Activated T-helper 17 cell treated with anti-CD3 and anti-CD28 coated beads, Interleukin-2, amount 50 U/mL, for 72 hours (primary cell): ENCODE measurements around the gene FBXW4. TPM values are rescaled to one million over a fixed set of nuclear protein-coding genes. Genes with fewer than 3 reads are reported as not detected.
A peak's percentile ranks its signal among the peaks of the same experiment; 100 is the strongest.
"Not testable (repeated sequence)": the region's sequence is repeated elsewhere in the genome, so short reads cannot be mapped to it uniquely, and the experiment has no call there.

Source experiments
- ATAC-seq: fragments of 150-1000 bp; cut with Tn5 transposase; replicated peaks from 2 replicates; pipeline ENCODE4 v1.10.0; 2021; ENCODE audit warnings: mild to moderate bottlenecking, moderate library complexity
- H3K27ac Mint-ChIP-seq: one replicate; pipeline ENCODE4 v1.8.0; 2022; ENCODE audit warnings: mixed read lengths
- H3K27me3 Mint-ChIP-seq: one replicate; pipeline ENCODE4 v1.8.0; 2022; ENCODE audit warnings: mixed read lengths
- H3K36me3 Mint-ChIP-seq: one replicate; pipeline ENCODE4 v1.8.0; 2022; ENCODE audit warnings: low read depth, mild to moderate bottlenecking, mixed read lengths
- H3K4me1 Mint-ChIP-seq: one replicate; pipeline ENCODE4 v1.8.0; 2022; ENCODE audit warnings: mixed read lengths
- H3K4me3 Mint-ChIP-seq: one replicate; pipeline ENCODE4 v1.8.0; 2022; ENCODE audit warnings: mild to moderate bottlenecking, mixed read lengths
- H3K9me3 Mint-ChIP-seq: one replicate; pipeline ENCODE4 v1.8.0; 2022; ENCODE audit warnings: mixed read lengths
- total RNA-seq, 2 donors: library from RNA; stranded (reverse); gene quantifications; one replicate each; pipeline ENCODE4 v1.2.3, GENCODE V29; 2022

FBXW4 gene
- total RNA-seq, 2 donors from 2014 or later: 37.1 to 41.6 TPM

- no peak overlapping the region for H3K27ac Mint-ChIP-seq
- peaks cover 3% of the 10 kb centered on the region for H3K4me1 Mint-ChIP-seq
- no peaks in the 10 kb centered on the region for H3K27me3 Mint-ChIP-seq
- no peak for ATAC-seq
- H3K36me3 Mint-ChIP-seq: peaks cover 71% of the 10 kb centered on the region
- H3K4me3 Mint-ChIP-seq: no peak overlapping the region
- no peaks in the 10 kb centered on the region for H3K9me3 Mint-ChIP-seq
Observed at GRCh38 chr10:101656890-101657289, 38.1 kb downstream of the FBXW4 start.

GRCh38 chr10:101655570-101655969, 39.4 kb downstream of the FBXW4 start:
- Mint-ChIP-seq H3K4me3 (no peak overlapping the region), H3K36me3 (peaks cover 57% of the 10 kb centered on the region), H3K4me1 (peaks cover 3% of the 10 kb centered on the region), H3K27me3 (no peaks in the 10 kb centered on the region), H3K27ac (no peak overlapping the region), H3K9me3 (no peaks in the 10 kb centered on the region)
- no peak for ATAC-seq

DNA sequence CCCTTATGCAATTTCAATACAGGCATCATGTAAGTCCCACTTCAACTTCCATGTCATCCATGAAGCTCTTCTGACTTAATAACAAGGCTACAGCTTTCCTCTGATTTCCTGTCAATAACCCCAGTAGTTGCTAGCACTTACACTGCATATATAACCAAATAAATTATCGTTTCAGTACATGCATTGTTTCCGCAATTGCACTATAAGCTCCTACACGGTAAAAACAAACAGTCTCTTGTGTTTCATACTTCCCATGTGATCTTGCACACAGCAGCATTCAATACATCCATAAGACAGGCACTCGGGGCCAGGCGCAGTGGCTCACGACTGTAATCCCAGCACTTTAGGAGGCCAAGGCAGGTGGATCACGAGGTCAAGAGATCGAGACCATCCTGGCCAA, 41.4 kb downstream of the FBXW4 start:
- ATAC-seq: no peak
- peaks cover 54% of the 10 kb centered on the region for H3K36me3 Mint-ChIP-seq
- no peak overlapping the region for H3K27ac Mint-ChIP-seq
- H3K27me3 Mint-ChIP-seq: no peaks in the 10 kb centered on the region
- H3K4me3 Mint-ChIP-seq: no peak overlapping the region
- H3K4me1 Mint-ChIP-seq: peaks cover 3% of the 10 kb centered on the region
- no peaks in the 10 kb centered on the region for H3K9me3 Mint-ChIP-seq

GRCh38 chr10:101651336-101651735, 43.6 kb downstream of the FBXW4 start:
- no peaks in the 10 kb centered on the region for H3K9me3 Mint-ChIP-seq
- ATAC-seq: no peak
- H3K36me3 Mint-ChIP-seq: peaks cover 48% of the 10 kb centered on the region
- no peaks in the 10 kb centered on the region for H3K27me3 Mint-ChIP-seq
- H3K27ac Mint-ChIP-seq: no peak overlapping the region
- peaks cover 2% of the 10 kb centered on the region for H3K4me1 Mint-ChIP-seq
- no peak overlapping the region for H3K4me3 Mint-ChIP-seq

DNA sequence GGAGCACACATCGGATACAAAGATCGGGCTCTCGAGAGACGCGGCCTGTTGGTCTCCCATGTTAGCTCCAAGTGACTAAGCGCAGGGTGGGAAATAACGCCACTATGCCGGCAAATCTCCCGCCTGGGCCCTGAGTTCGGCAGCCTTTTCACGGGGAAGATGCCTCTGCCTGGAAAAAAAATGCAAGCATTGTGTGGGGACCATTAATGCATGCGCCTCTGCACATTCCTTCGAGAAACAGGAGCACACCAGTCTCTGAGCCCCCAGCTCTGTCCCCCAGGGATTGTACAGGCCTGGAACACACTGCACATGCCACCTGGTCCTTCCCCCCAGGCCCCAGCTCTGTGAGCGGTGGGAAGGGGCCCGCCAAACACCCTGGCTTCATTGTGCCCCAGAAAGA, 44.1 kb downstream of the FBXW4 start:
- ATAC-seq: no peak
- Mint-ChIP-seq H3K9me3 (no peaks in the 10 kb centered on the region), H3K4me1 (no peaks in the 10 kb centered on the region), H3K27ac (no peak overlapping the region), H3K27me3 (no peaks in the 10 kb centered on the region), H3K4me3 (no peak overlapping the region), H3K36me3 (peaks cover 44% of the 10 kb centered on the region)

DNA sequence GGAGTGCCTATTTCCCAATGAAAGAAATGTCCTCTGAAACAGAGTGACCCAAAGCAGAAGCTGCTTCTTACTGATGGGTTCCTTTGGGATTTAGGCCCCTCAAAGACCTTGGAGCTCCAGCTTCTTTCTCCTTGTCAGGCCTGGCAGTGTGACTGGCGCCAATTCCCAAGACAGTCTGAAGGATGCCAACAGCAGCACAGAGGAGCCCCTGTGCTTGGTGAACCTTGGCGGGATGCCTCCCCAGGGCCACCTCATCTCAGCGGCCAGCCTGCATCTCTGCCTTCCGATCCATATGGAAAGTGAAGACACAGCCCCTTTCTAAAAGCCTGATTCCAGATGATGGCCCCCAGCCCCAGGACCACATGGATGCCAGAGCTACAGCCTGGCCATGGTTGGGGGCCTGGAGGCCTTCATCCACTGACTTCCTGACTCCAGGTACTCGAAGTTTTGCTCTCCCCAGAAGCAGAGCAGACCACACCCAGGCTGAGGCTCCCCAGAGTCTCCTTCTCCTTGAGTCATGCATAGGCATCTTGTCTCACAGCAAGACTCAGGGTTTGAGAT, 45.4 kb downstream of the FBXW4 start:
- ATAC-seq: no peak
- Mint-ChIP-seq H3K9me3 (no peaks in the 10 kb centered on the region), H3K36me3 (peaks cover 40% of the 10 kb centered on the region), H3K27me3 (no peaks in the 10 kb centered on the region), H3K4me1 (peaks cover 6% of the 10 kb centered on the region), H3K27ac (peak overlapping the region; percentile 63), H3K4me3 (no peak overlapping the region)

- ATAC-seq: no peak
- no peaks in the 10 kb centered on the region for H3K9me3 Mint-ChIP-seq
- H3K27me3 Mint-ChIP-seq: no peaks in the 10 kb centered on the region
- H3K4me1 Mint-ChIP-seq: peaks cover 6% of the 10 kb centered on the region
- H3K27ac Mint-ChIP-seq: peak overlapping the region; percentile 15
- no peak overlapping the region for H3K4me3 Mint-ChIP-seq
- H3K36me3 Mint-ChIP-seq: peaks cover 44% of the 10 kb centered on the region
Observed at GRCh38 chr10:101647255-101647654, 47.7 kb downstream of the FBXW4 start.

- H3K9me3 Mint-ChIP-seq: no peaks in the 10 kb centered on the region
- H3K4me3 Mint-ChIP-seq: no peak overlapping the region
- no peak for ATAC-seq
- H3K4me1 Mint-ChIP-seq: peaks cover 6% of the 10 kb centered on the region
- H3K36me3 Mint-ChIP-seq: peaks cover 50% of the 10 kb centered on the region
- no peak overlapping the region for H3K27ac Mint-ChIP-seq
- H3K27me3 Mint-ChIP-seq: no peaks in the 10 kb centered on the region
Observed at GRCh38 chr10:101646364-101646763, 48.6 kb downstream of the FBXW4 start.

- Mint-ChIP-seq H3K27ac (peak overlapping the region; percentile 76), H3K27me3 (no peaks in the 10 kb centered on the region), H3K9me3 (no peaks in the 10 kb centered on the region), H3K36me3 (peaks cover 53% of the 10 kb centered on the region), H3K4me1 (peaks cover 6% of the 10 kb centered on the region), H3K4me3 (no peak overlapping the region)
- ATAC-seq: no peak
Observed at GRCh38 chr10:101645659-101646058, 49.3 kb downstream of the FBXW4 start.

DNA sequence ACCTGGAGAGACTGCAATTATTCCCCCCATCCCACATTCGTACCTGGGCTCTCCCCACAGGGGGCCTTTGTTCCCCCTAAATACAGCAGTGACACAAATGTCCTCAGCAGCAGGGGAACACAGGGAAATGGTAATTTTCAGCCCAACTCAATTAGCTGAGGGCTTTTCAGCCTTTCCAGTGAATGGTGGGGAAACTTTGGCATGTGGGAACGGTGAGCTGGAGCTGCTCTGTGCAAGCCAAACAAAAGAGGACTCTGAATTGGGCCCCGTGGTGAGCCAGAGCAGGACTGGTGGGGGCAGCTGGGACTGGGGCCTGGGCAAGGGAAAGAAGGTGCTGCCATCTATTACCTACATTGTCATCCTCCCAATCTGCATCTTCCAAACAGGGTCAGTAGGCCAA, 51.0 kb downstream of the FBXW4 start:
- Mint-ChIP-seq H3K4me3 (no peak overlapping the region), H3K27me3 (no peaks in the 10 kb centered on the region), H3K9me3 (no peaks in the 10 kb centered on the region), H3K36me3 (peaks cover 54% of the 10 kb centered on the region), H3K4me1 (peaks cover 6% of the 10 kb centered on the region), H3K27ac (peak overlapping the region; percentile 48)
- no peak for ATAC-seq

GRCh38 chr10:101643546-101643945, 51.4 kb downstream of the FBXW4 start:
- Mint-ChIP-seq H3K36me3 (peaks cover 51% of the 10 kb centered on the region), H3K27ac (no peak overlapping the region), H3K4me1 (peaks cover 6% of the 10 kb centered on the region), H3K27me3 (no peaks in the 10 kb centered on the region), H3K9me3 (no peaks in the 10 kb centered on the region), H3K4me3 (no peak overlapping the region)
- ATAC-seq: no peak

GRCh38 chr10:101639141-101639900, 55.6 kb downstream of the FBXW4 start:
- Mint-ChIP-seq H3K27me3 (no peaks in the 10 kb centered on the region), H3K4me1 (no peaks in the 10 kb centered on the region), H3K36me3 (peaks cover 60% of the 10 kb centered on the region), H3K27ac (peak overlapping the region; percentile 17), H3K4me3 (no peak overlapping the region), H3K9me3 (no peaks in the 10 kb centered on the region)
- ATAC-seq: no peak

GRCh38 chr10:101633510-101633909, 61.5 kb downstream of the FBXW4 start:
- Mint-ChIP-seq H3K4me1 (peaks cover 13% of the 10 kb centered on the region), H3K36me3 (peaks cover 66% of the 10 kb centered on the region)
- not testable (repeated sequence) for H3K27me3 Mint-ChIP-seq, H3K9me3 Mint-ChIP-seq, H3K4me3 Mint-ChIP-seq, ATAC-seq, H3K27ac Mint-ChIP-seq

DNA sequence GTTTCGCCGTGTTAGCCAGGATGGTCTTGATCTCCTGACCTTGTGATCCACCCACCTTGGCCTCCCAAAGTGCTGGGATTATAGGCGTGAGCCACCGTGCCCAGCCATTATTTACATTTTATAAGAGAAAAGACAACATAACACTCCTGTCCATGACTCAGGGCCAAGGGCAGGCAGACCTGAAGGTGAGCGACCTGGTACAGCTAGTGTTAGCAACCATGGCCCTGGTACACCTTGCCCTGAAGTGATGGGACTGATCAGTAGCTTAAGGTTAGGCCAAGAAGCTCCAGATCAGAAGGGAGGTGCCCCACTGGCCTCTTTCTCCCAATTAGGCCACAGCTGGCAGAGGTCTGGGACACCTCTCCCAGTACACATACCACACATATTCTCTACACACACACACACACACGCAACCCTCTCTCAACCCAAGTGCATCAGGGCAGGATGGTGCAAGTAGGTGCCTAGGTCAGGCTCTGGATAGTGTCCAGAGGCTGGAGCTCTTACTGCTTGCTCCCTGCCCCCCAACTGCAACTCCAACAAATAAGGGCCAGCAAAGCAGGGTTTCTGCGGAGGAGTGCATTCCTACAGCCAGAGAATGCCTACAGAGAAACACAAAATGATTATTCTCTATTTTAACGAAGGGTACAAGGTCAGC, 63.0 kb downstream of the FBXW4 start:
- no peak overlapping the region for H3K4me3 Mint-ChIP-seq
- H3K4me1 Mint-ChIP-seq: peaks cover 17% of the 10 kb centered on the region
- ATAC-seq: no peak
- H3K27me3 Mint-ChIP-seq: no peaks in the 10 kb centered on the region
- H3K36me3 Mint-ChIP-seq: peaks cover 53% of the 10 kb centered on the region
- H3K9me3 Mint-ChIP-seq: no peaks in the 10 kb centered on the region
- peak overlapping the region; percentile 61 for H3K27ac Mint-ChIP-seq

- Mint-ChIP-seq H3K36me3 (peaks cover 42% of the 10 kb centered on the region), H3K27ac (no peak overlapping the region)
Observed at GRCh38 chr10:101630633-101630920, 64.4 kb downstream of the FBXW4 start.

More at GRCh38 chr10:101630633-101630920, 64.4 kb downstream of the FBXW4 start:
- Mint-ChIP-seq H3K4me1 (peaks cover 17% of the 10 kb centered on the region), H3K9me3 (no peaks in the 10 kb centered on the region), H3K4me3 (no peak overlapping the region), H3K27me3 (no peaks in the 10 kb centered on the region)
- ATAC-seq: no peak
